Astrocyte of the spinal cord (primary cell): ENCODE results near the gene ALDH7A1.

Source experiments
- DNase-seq: peaks from one replicate; pipeline ENCODE4 v3.0.0; 2011; ENCODE audit warnings: low read depth, low spot score
- H3K4me3 ChIP-seq: 2 replicates; pipeline ENCODE4 v1.5.1; 2011; ENCODE audit warnings: low read depth, mild to moderate bottlenecking, low read length, moderate library complexity
- in situ Hi-C: cut with HindIII; loops from 2 replicates; pipeline ENCODE4 v1.10.0; 2017; ENCODE audit warnings: low sequenced_read_pairs
- TF ChIP-seq, protein P1 (sequence below): IDR thresholded peaks from 2 replicates; pipeline ENCODE4 v1.5.1; 2012; ENCODE audit warnings: low read depth, mild to moderate bottlenecking, low read length, inconsistent platforms

The ALDH7A1 gene

DNA sequence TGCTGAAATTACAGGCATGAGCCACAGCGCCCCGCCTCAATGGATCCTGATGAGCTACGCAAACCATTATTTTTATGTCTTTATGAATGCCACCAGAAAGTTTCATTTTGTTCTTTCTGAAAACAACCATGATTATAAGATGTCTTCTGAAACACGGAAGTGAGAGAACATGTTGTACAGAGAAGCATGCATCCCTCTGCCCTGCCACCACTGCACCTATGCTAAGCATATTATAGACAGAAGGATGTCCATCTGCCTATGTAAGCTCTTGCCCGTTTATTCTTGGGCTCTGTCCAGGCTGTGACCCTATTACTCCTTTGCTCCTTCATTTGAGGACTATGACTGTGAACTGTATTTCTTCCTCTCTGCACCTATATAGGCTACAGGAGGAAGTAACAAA lies 97.5 kb downstream of the ALDH7A1 start:
- H3K4me3 ChIP-seq: no peak overlapping the region
- TF ChIP-seq, protein P1, sequence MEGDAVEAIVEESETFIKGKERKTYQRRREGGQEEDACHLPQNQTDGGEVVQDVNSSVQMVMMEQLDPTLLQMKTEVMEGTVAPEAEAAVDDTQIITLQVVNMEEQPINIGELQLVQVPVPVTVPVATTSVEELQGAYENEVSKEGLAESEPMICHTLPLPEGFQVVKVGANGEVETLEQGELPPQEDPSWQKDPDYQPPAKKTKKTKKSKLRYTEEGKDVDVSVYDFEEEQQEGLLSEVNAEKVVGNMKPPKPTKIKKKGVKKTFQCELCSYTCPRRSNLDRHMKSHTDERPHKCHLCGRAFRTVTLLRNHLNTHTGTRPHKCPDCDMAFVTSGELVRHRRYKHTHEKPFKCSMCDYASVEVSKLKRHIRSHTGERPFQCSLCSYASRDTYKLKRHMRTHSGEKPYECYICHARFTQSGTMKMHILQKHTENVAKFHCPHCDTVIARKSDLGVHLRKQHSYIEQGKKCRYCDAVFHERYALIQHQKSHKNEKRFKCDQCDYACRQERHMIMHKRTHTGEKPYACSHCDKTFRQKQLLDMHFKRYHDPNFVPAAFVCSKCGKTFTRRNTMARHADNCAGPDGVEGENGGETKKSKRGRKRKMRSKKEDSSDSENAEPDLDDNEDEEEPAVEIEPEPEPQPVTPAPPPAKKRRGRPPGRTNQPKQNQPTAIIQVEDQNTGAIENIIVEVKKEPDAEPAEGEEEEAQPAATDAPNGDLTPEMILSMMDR: no peak
- no peak for DNase-seq
- in situ Hi-C loops: no loop called here

DNA sequence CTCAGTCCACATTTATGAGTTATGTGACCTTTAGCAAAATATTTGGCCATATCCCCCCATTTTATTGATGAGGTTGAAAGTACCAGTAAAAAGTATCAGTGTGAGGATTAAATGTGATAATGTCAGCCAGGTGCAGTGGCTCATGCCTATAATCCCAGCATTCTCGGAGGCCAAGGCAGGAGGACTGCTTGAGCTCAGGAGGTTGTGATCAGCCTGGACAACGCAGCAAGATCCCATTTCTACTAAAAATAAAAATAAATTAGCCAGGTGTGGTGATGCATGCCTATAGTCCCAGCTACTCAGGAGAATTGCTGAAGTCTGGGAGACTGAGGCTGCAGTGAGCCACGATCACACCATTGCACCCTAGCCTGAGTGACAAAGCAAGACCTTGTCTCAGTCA lies 100.6 kb downstream of the ALDH7A1 start:
- TF ChIP-seq, protein P1: no peak
- no peak for DNase-seq
- in situ Hi-C loops: no loop called here
- H3K4me3 ChIP-seq: no peak overlapping the region

DNA sequence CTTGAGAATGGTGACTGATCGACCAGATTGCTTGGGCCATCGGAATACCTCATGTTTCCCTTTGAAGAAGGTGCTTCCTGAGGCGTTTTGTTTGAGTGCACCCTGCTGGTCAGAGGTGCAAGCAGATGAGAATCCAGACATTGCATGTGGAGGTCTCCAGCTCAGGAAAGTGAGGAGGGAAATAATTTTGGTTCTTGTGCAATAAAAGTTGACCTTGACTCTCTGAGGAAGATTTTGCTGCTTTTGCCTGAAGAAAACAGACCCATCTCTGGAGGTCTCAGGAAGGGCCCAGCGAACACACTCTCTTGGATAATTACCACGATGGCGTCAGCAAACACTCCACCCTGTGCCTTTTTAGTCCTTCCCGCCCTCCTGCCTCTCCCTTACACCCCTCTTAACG lies 102.1 kb downstream of the ALDH7A1 start:
- no peak for DNase-seq
- TF ChIP-seq, protein P1: peak; percentile 34
- no peak overlapping the region for H3K4me3 ChIP-seq
- in situ Hi-C loops: no loop called here

DNA sequence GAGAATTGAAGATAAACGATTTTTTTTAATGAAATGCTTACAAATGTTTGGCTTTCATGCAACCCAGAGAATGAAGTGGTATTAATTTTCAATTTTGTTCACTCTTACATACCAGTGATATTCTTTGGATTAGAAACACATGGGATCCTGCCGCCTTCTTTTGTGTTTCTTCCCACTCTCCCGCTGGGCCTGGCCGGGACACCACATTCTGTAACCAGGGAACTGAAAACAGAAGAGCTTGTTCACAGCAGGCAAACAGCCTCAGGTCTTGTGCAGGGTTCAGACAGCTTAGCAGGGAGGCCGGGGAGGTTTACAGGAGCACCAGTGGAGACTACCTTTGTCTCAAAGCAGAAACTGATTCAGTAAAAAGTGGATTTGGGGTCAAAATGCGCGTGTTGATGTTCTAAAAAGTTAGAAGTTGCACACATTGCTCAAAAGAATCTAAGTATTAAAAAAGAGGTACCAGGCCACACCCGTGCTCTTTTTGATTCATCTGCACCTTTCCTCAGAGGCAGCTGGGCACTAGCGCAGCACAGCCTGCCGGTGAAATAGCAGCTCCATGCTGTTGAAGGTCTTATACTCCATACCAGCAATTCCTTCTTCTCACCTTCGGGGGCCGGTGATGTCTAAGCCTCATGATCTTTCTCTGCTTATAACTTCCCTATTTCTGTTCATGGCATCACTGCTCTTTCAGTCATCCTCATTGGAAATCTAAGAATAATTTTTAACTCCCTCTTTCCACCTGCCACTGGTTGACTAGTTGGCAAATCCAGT lies 104.7 kb downstream of the ALDH7A1 start:
- in situ Hi-C loops: no loop called here
- TF ChIP-seq, protein P1: peak; percentile 45
- H3K4me3 ChIP-seq: no peak overlapping the region
- peak; percentile 94 for DNase-seq

DNA sequence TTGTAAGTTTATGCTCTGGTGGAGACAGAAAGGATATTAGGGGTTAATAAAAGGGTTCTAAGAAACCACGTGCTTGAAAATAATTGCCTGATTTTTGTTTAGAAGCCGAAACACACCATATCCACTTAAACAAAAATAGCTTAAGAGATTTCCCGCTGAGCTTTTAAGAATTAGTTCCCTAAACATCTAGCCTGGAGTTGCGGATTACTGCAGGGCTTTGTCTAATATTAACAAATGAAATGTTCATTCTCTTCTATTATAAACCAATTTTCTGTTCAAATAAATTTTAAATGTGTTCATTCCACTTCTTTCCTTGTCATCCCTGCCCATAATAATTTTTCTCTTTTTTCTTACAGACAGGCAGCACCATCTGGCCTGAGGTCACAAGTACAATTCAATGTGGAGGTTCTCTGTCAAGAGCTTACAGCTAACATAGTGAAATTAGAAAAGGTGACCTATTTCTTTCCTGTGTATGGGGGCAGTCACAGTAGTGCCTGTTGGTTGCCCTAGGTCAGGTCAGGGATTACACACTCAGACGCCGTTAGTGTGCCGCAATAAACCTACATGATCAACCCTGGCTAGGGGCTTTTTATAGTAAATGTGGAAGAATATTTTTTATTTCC lies 106.5 kb downstream of the ALDH7A1 start:
- no peak for DNase-seq
- TF ChIP-seq, protein P1: no peak
- in situ Hi-C loops: no loop called here
- H3K4me3 ChIP-seq: no peak overlapping the region

DNA sequence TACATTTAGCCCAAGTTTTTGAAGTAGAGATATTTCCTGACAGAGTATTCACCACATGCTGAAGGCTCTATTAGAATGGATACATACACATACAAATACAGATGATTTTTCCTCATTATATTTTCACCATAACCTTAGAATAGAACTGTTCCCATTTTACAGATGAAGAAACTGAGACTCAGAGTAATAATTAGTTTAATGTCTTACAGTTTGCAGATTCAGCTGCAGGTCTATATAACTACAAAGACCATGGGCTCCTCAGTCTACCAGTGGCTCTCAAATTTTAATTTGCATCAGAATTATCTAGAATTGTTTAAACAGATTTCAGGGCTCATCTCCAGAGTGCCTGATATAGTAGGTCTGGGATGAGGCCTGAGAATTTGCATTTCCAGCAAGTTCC lies 107.4 kb downstream of the ALDH7A1 start:
- in situ Hi-C loops: no loop called here

More for the DNA sequence above, 107.4 kb downstream of the ALDH7A1 start:
- TF ChIP-seq, protein P1: no peak
- DNase-seq: no peak
- H3K4me3 ChIP-seq: no peak overlapping the region
